SK-N-SH (cell line): ENCODE data around the gene COL23A1. TPM values are rescaled to one million over a fixed set of nuclear protein-coding genes. Genes with fewer than 3 reads are reported as not detected.

Experiments
- CTCF ChIA-PET: fragments of 300-600, 350-600 bp; formaldehyde crosslinking; extraction: SDS; loops from one replicate; lab custom pipeline; 2021; lab: Yijun Ruan, JAX
- POLR2A ChIA-PET: fragments of 350-600 bp; sonication (Branson Sonifier 250); formaldehyde crosslinking; extraction: SDS; loops from one replicate; lab custom pipeline; 2020; ENCODE audit warnings: antibody characterized with exemption, inconsistent platforms; lab: Yijun Ruan, JAX
- DNase-seq: peaks from one replicate; pipeline ENCODE4 v3.0.0; 2012
- H2AFZ ChIP-seq: fragments of 200-600 bp; sonication (generic); 2 replicates; pipeline ENCODE4 v1.8.1; 2016; ENCODE audit warnings: antibody characterized with exemption, mild to moderate bottlenecking, low read depth
- H3F3A ChIP-seq: fragments of 200-600 bp; sonication (generic); replicated peaks from 2 replicates; pipeline ENCODE3; 2016; ENCODE audit warnings: antibody characterized with exemption, mild to moderate bottlenecking; ENCODE audit not compliant: insufficient read depth
- H3K27ac ChIP-seq, 2 experiments: fragments of 200-500 bp in 1 of 2; fragments of 200-600 bp in 1 of 2; sonication (Bioruptor generic) in 1 of 2; sonication (generic), shearing (Covaris generic) in 1 of 2; 2 replicates each; pipeline versions ENCODE4 v1.5.1 to v1.6.1; 2014 to 2016; ENCODE audit warnings: low read depth in 2 of 2, inconsistent platforms in 1 of 2, low read length in 1 of 2, mild to moderate bottlenecking in 1 of 2, mixed read lengths in 1 of 2
- H3K27me3 ChIP-seq: fragments of 200-600 bp; sonication (generic), shearing (Covaris generic); 2 replicates; pipeline ENCODE4 v1.6.1; 2016; ENCODE audit warnings: mixed run types; ENCODE audit not compliant: insufficient read depth
- H3K36me3 ChIP-seq, 2 experiments: fragments of 200-500 bp in 1 of 2; fragments of 200-600 bp in 1 of 2; sonication (Bioruptor generic) in 1 of 2; sonication (generic) in 1 of 2; replicated peaks in 1 of 2; 2 replicates each; pipeline versions ENCODE3 to v1.5.1; 2014 to 2016; ENCODE audit warnings: low read length in 1 of 2, mild to moderate bottlenecking in 1 of 2; ENCODE audit not compliant: insufficient read depth in 2 of 2, control insufficient read depth in 1 of 2
- H3K4me1 ChIP-seq, 2 experiments: fragments of 200-500 bp in 1 of 2; fragments of 200-600 bp in 1 of 2; sonication (Bioruptor generic) in 1 of 2; sonication (generic), shearing (Covaris generic) in 1 of 2; 2 replicates each; pipeline versions ENCODE4 v1.5.1 to v1.6.1; 2014 to 2016; ENCODE audit warnings: low read depth in 1 of 2, low read length in 1 of 2, mixed run types in 1 of 2; ENCODE audit not compliant: insufficient read depth in 2 of 2, control insufficient read depth in 1 of 2
- H3K4me2 ChIP-seq: fragments of 200-600 bp; sonication (generic), shearing (Covaris generic); 2 replicates; pipeline ENCODE4 v1.6.1; 2017; ENCODE audit warnings: mixed run types
- H3K4me3 ChIP-seq, 2 experiments: fragments of 200-500 bp in 1 of 2; fragments of 200-600 bp in 1 of 2; sonication (Bioruptor generic) in 1 of 2; sonication (generic), shearing (Covaris generic) in 1 of 2; 2 replicates each; pipeline versions ENCODE4 v1.5.1 to v1.8.1; 2014 to 2016; ENCODE audit warnings: low read depth in 2 of 2, inconsistent platforms in 1 of 2, low read length in 1 of 2, mild to moderate bottlenecking in 1 of 2, mixed read lengths in 1 of 2, moderate library complexity in 1 of 2
- H3K79me2 ChIP-seq: fragments of 200-600 bp; sonication (generic); 2 replicates; pipeline ENCODE4 v1.8.1; 2017; ENCODE audit warnings: mild to moderate bottlenecking; ENCODE audit not compliant: insufficient read depth
- H3K9ac ChIP-seq: fragments of 200-600 bp; sonication (generic); 2 replicates; pipeline ENCODE4 v1.6.1; 2017; ENCODE audit warnings: mixed run types
- H3K9me2 ChIP-seq: fragments of 200-600 bp; sonication (generic); 2 replicates; pipeline ENCODE4 v1.6.1; 2017; ENCODE audit warnings: mixed run types
- H3K9me3 ChIP-seq: fragments of 200-600 bp; sonication (generic); 2 replicates; pipeline ENCODE4 v1.6.1; 2017; ENCODE audit warnings: mixed run types, mild to moderate bottlenecking, moderate library complexity
- H4K20me1 ChIP-seq: fragments of 200-600 bp; sonication (generic); 2 replicates; pipeline ENCODE4 v1.6.1; 2017; ENCODE audit warnings: mild to moderate bottlenecking, mixed run types; ENCODE audit not compliant: insufficient read depth
- CTCF ChIP-seq: fragments of 200-600 bp; sonication (generic); IDR thresholded peaks from 2 replicates; pipeline ENCODE4 v1.6.1; 2017; ENCODE audit warnings: antibody characterized with exemption, mild to moderate bottlenecking, moderate library complexity
- EZH2phosphoT487 ChIP-seq: fragments of 200-600 bp; sonication (generic); IDR thresholded peaks from 2 replicates; pipeline ENCODE4 v1.6.1; 2017; ENCODE audit warnings: low read depth, mixed run types, mild to moderate bottlenecking, antibody characterized with exemption, moderate library complexity, borderline replicate concordance
- FOSL2 ChIP-seq: IDR thresholded peaks from 2 replicates; pipeline ENCODE4 v1.4.0; 2012; ENCODE audit warnings: low read depth, mild to moderate bottlenecking, moderate library complexity, borderline replicate concordance
- FOXM1 ChIP-seq: IDR thresholded peaks from 2 replicates; pipeline ENCODE4 v1.4.0; 2012; ENCODE audit warnings: low read depth, mild to moderate bottlenecking
- GABPA ChIP-seq: IDR thresholded peaks from 2 replicates; pipeline ENCODE4 v1.4.0; 2012; ENCODE audit warnings: low read depth, mild to moderate bottlenecking
- IRF3 ChIP-seq: fragments of 150-350 bp; IDR thresholded peaks from 2 replicates; pipeline ENCODE4 v1.6.1; 2016; ENCODE audit warnings: mild to moderate bottlenecking, low read depth, low read length
- MEF2A ChIP-seq: IDR thresholded peaks from 2 replicates; pipeline ENCODE4 v1.4.0; 2012; ENCODE audit warnings: low read depth, borderline replicate concordance
- MXI1 ChIP-seq: IDR thresholded peaks from 2 replicates; pipeline ENCODE4 v1.6.1; 2012; ENCODE audit warnings: mild to moderate bottlenecking, low read depth, low read length, improper control_type of control experiment
- RCOR1 ChIP-seq: fragments of 150-350 bp; IDR thresholded peaks from 2 replicates; pipeline ENCODE4 v1.6.1; 2017; ENCODE audit warnings: antibody characterized with exemption, low read length
- RFX5 ChIP-seq: IDR thresholded peaks from 2 replicates; pipeline ENCODE4 v1.6.1; 2012; ENCODE audit warnings: mild to moderate bottlenecking, improper control_type of control experiment, low read length
- RXRA ChIP-seq: IDR thresholded peaks from 2 replicates; pipeline ENCODE4 v1.4.0; 2012; ENCODE audit warnings: low read depth, mild to moderate bottlenecking, borderline replicate concordance
- SMC3 ChIP-seq: IDR thresholded peaks from 2 replicates; pipeline ENCODE4 v1.6.1; 2012; ENCODE audit warnings: low read depth, low read length, improper control_type of control experiment
- TAF1 ChIP-seq: IDR thresholded peaks from 2 replicates; pipeline ENCODE4 v1.6.1; 2012; ENCODE audit warnings: low read depth, mild to moderate bottlenecking, low read length, moderate library complexity, borderline replicate concordance
- TEAD4 ChIP-seq: IDR thresholded peaks from 2 replicates; pipeline ENCODE4 v1.4.0; 2012; ENCODE audit warnings: mild to moderate bottlenecking, borderline replicate concordance; ENCODE audit not compliant: insufficient read depth
- YY1 ChIP-seq: IDR thresholded peaks from 2 replicates; pipeline ENCODE4 v1.4.0; 2012; ENCODE audit warnings: low read depth, mild to moderate bottlenecking
- ZBTB33 ChIP-seq: IDR thresholded peaks from 2 replicates; pipeline ENCODE4 v1.4.0; 2012; ENCODE audit warnings: low read depth, borderline replicate concordance
- WGBS: methylation state at CpG from one replicate; pipeline ENCODE4 v1.1.6; 2017; ENCODE audit warnings: low lambda C conversion rate; 5-methylcytosine and 5-hydroxymethylcytosine counted together
- polyA plus RNA-seq, 3 experiments: library from polyadenylated mRNA; depleted of rRNA; stranded (reverse); fragments of >200 nt; gene quantifications; 2 replicates each; pipeline ENCODE4 v1.2.3, GENCODE V29; 2012
- TF ChIP-seq, protein P1 (sequence below): IDR thresholded peaks from 2 replicates; pipeline ENCODE4 v1.6.1; 2012; ENCODE audit warnings: mild to moderate bottlenecking, low read depth, low read length, moderate library complexity

Gene COL23A1
- polyA plus RNA-seq, 1 of the 3 experiments (the other 2 are of a cell fraction): 0.10 TPM

DNA sequence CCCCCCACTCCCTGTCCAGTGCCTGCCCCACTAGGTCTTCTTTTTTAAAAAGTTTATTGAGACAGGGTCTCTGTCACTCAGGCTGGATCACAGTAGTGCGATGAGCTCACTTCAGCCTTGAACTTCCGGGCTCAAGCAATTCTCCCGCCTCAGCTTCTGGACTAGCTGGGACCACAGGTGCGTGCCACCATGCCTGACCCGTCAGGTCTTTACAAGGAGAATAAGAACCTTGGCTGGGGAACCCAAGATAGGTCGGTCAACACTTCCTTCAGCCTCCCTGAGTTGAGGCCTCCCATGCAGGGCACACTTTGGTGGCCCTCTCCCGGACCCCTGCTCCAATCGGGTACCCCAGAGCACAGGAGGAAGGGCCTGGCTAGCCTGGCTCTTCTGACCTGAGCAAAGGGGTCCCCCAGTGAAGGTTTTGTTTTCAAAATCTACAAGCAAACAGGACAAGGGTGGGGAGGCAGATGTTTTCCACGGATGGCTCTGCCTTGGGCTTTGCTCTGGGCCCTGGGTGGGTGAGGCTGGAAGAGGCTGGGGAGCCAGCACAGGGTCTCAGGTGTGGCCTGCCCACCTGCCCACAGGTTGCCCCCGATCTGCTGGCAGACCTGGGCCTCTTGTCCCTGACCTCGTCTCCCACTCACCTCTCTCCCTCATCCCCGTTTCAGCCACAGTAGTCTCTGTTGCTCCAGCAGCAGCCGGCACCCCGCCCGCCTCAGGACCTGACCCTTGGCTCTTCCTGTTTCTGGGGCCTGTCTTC lies 248.9 kb downstream of the COL23A1 start:
- WGBS: 35% methylated on average over 13 of the region's 15 CpGs
- no peaks in the 10 kb centered on the region for H3K9me3 ChIP-seq
- no peak overlapping the region for H3K4me2 ChIP-seq
- no peaks in the 10 kb centered on the region for H3K79me2 ChIP-seq
- H3K9ac ChIP-seq: no peak overlapping the region
- H3F3A ChIP-seq: no peaks in the 10 kb centered on the region
- DNase-seq: no peak
- no peaks in the 10 kb centered on the region for H3K27me3 ChIP-seq
- POLR2A ChIA-PET: no interaction called here
- TF ChIP-seq FOXM1 (no peak), RCOR1 (no peak), RFX5 (no peak), TAF1 (no peak), ZBTB33 (no peak), CTCF (no peak), IRF3 (no peak), MXI1 (no peak), FOSL2 (no peak), SMC3 (no peak), GABPA (no peak), RXRA (no peak), MEF2A (no peak), EZH2phosphoT487 (no peak), YY1 (no peak), TEAD4 (no peak)
- TF ChIP-seq, protein P1, sequence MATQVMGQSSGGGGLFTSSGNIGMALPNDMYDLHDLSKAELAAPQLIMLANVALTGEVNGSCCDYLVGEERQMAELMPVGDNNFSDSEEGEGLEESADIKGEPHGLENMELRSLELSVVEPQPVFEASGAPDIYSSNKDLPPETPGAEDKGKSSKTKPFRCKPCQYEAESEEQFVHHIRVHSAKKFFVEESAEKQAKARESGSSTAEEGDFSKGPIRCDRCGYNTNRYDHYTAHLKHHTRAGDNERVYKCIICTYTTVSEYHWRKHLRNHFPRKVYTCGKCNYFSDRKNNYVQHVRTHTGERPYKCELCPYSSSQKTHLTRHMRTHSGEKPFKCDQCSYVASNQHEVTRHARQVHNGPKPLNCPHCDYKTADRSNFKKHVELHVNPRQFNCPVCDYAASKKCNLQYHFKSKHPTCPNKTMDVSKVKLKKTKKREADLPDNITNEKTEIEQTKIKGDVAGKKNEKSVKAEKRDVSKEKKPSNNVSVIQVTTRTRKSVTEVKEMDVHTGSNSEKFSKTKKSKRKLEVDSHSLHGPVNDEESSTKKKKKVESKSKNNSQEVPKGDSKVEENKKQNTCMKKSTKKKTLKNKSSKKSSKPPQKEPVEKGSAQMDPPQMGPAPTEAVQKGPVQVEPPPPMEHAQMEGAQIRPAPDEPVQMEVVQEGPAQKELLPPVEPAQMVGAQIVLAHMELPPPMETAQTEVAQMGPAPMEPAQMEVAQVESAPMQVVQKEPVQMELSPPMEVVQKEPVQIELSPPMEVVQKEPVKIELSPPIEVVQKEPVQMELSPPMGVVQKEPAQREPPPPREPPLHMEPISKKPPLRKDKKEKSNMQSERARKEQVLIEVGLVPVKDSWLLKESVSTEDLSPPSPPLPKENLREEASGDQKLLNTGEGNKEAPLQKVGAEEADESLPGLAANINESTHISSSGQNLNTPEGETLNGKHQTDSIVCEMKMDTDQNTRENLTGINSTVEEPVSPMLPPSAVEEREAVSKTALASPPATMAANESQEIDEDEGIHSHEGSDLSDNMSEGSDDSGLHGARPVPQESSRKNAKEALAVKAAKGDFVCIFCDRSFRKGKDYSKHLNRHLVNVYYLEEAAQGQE: no peak
- no peak overlapping the region; a peak in 1 of 4 replicates for H3K27ac ChIP-seq
- H3K36me3 ChIP-seq: no peaks in the 10 kb centered on the region
- H3K4me3 ChIP-seq: no peak overlapping the region
- CTCF ChIA-PET: interaction anchor here (1.1 to 1.2 kb wide), 2 partner anchors 57 to 120 kb away, joined by 3 to 4 read pairs; no protein-coding TSS in a partner anchor
- H4K20me1 ChIP-seq: no peaks in the 10 kb centered on the region
- no peaks in the 10 kb centered on the region for H3K9me2 ChIP-seq
- H3K4me1 ChIP-seq: peaks cover 0 to 47% of the 10 kb centered on the region in 2 experiments; a peak in 2 of 4 replicates
- no peak overlapping the region for H2AFZ ChIP-seq
